Glutamatergic neuron (in vitro differentiated cells): ENCODE measurements around the gene SERPINB4. TPM values are rescaled to one million over a fixed set of nuclear protein-coding genes. Genes with fewer than 3 reads are reported as not detected.
"Not testable (repeated sequence)": the region's sequence is repeated elsewhere in the genome, so short reads cannot be mapped to it uniquely, and the experiment has no call there.

Experiments used
- DNase-seq: peaks from one replicate; pipeline ENCODE4 v3.0.0; 2022
- H3K27ac Mint-ChIP-seq: one replicate; pipeline ENCODE4 v1.8.0; 2020; ENCODE audit warnings: mild to moderate bottlenecking, mixed read lengths, inconsistent platforms; ENCODE audit not compliant: unreplicated experiment
- H3K27me3 Mint-ChIP-seq: one replicate; pipeline ENCODE4 v1.8.0; 2020; ENCODE audit warnings: mild to moderate bottlenecking, moderate library complexity, mixed read lengths, inconsistent platforms; ENCODE audit not compliant: unreplicated experiment
- H3K36me3 Mint-ChIP-seq: one replicate; pipeline ENCODE4 v1.8.0; 2020; ENCODE audit warnings: mild to moderate bottlenecking, mixed read lengths, inconsistent platforms; ENCODE audit not compliant: unreplicated experiment
- H3K4me1 Mint-ChIP-seq: one replicate; pipeline ENCODE4 v1.8.0; 2020; ENCODE audit warnings: mild to moderate bottlenecking, low read depth, mixed read lengths, inconsistent platforms; ENCODE audit not compliant: unreplicated experiment
- H3K4me3 Mint-ChIP-seq: one replicate; pipeline ENCODE4 v1.8.0; 2020; ENCODE audit warnings: mild to moderate bottlenecking, mixed read lengths, inconsistent platforms; ENCODE audit not compliant: unreplicated experiment
- H3K9me3 Mint-ChIP-seq: one replicate; pipeline ENCODE4 v1.8.0; 2020; ENCODE audit warnings: mild to moderate bottlenecking, moderate library complexity, mixed read lengths, inconsistent platforms; ENCODE audit not compliant: unreplicated experiment
- long read RNA-seq: library from polyadenylated mRNA; unstranded; transcript quantifications from one replicate; pipeline ENCODE4 v2.0.0, GENCODE V29; 2020; ENCODE audit not compliant: unreplicated experiment
- total RNA-seq: library from RNA; stranded (reverse); fragmentation: NEBNext Ultra II Directional; extraction: Animal tissue kit (Norgen Biotek cat#: 25700); gene quantifications from one replicate; pipeline ENCODE4 v1.2.1, GENCODE V29; 2021; ENCODE audit not compliant: unreplicated experiment
- TF ChIP-seq, protein P1 (sequence below): fragments of 200-600 bp; sonication (generic); IDR thresholded peaks from one replicate; pipeline ENCODE4 v1.5.0; 2021; ENCODE audit not compliant: partially characterized antibody, unreplicated experiment

SERPINB4 gene
- not detected for total RNA-seq
- long read RNA-seq: 0 reads

DNA sequence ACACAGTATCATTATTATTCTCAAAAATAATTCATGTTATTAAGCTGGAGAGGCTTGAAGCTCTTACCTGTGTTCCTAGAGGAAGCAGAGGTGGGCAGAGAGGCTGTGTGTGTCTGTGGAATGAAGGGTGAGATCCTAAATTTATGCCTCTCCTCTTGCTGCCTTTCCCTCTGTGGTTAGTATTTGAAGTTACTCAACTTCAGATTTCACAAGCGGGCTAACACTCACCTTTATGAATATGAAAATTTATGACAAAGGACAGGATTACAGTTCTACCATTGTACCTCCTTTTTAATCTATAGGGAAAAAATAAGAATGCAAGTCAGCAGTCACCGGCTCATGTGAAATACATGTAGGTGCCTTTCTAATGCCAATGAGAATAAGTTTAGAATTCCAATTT, at the start of gene SERPINB4:
SERPINB4 (minus strand) TSS at position 115 of the 400 bp plus-strand sequence. CDS start 679 bp downstream, outside the sequence.
- H3K4me1 Mint-ChIP-seq: not testable (repeated sequence)

DNA sequence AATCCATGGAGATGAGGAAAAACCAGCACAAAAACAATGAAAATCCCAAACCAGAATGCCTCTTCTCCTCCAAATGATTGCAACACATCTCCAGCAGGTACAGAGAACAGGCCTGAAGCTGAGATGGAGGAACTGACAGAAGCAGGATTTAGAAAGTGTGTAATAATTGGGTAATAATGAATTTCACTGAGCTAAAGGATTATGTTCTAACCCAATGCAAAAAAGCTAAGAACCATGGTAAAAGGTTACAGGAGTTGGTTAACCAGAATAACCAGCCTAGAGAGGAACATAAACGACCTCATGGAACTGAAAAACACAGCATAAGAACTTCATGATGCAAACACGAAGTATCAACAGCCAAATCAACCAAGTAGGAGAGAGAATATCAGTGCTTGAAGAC, 45.0 kb upstream of the SERPINB4 start:
- H3K4me1 Mint-ChIP-seq: no peaks in the 10 kb centered on the region
- peaks cover 1% of the 10 kb centered on the region for H3K9me3 Mint-ChIP-seq
- no peak for DNase-seq
- H3K4me3 Mint-ChIP-seq: no peak overlapping the region
- peaks cover 5% of the 10 kb centered on the region for H3K36me3 Mint-ChIP-seq
- no peaks in the 10 kb centered on the region for H3K27me3 Mint-ChIP-seq
- H3K27ac Mint-ChIP-seq: no peak overlapping the region
- TF ChIP-seq, protein P1, sequence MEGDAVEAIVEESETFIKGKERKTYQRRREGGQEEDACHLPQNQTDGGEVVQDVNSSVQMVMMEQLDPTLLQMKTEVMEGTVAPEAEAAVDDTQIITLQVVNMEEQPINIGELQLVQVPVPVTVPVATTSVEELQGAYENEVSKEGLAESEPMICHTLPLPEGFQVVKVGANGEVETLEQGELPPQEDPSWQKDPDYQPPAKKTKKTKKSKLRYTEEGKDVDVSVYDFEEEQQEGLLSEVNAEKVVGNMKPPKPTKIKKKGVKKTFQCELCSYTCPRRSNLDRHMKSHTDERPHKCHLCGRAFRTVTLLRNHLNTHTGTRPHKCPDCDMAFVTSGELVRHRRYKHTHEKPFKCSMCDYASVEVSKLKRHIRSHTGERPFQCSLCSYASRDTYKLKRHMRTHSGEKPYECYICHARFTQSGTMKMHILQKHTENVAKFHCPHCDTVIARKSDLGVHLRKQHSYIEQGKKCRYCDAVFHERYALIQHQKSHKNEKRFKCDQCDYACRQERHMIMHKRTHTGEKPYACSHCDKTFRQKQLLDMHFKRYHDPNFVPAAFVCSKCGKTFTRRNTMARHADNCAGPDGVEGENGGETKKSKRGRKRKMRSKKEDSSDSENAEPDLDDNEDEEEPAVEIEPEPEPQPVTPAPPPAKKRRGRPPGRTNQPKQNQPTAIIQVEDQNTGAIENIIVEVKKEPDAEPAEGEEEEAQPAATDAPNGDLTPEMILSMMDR: no peak

More for the DNA sequence above, at the start of gene SERPINB4:
- not testable (repeated sequence) for DNase-seq, H3K36me3 Mint-ChIP-seq, H3K4me3 Mint-ChIP-seq, H3K27me3 Mint-ChIP-seq, H3K27ac Mint-ChIP-seq, H3K9me3 Mint-ChIP-seq

DNA sequence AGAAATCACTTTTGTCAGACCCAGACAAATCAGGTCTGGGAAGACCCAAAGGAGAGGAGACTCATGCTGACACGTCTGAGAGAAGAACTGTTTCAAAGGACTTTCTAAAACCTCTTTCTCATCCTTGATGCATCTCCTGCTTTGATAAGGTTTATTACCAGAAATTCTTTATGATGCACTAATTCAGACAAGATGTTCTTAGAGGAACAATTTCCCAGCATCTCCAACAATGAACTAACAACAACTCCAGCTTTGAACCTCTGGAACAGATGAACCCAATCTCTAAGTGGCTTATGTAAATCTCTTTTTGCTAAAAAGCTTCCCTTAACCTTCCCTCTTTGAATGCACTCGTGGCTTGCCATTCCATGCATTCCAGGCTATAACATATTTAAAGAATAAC, 42.8 kb upstream of the SERPINB4 start:
- peaks cover 5% of the 10 kb centered on the region for H3K36me3 Mint-ChIP-seq
- no peaks in the 10 kb centered on the region for H3K4me1 Mint-ChIP-seq
- peaks cover 3% of the 10 kb centered on the region for H3K9me3 Mint-ChIP-seq
- TF ChIP-seq, protein P1: no peak
- no peak overlapping the region for H3K27ac Mint-ChIP-seq
- H3K27me3 Mint-ChIP-seq: no peaks in the 10 kb centered on the region
- no peak overlapping the region for H3K4me3 Mint-ChIP-seq
- no peak for DNase-seq

DNA sequence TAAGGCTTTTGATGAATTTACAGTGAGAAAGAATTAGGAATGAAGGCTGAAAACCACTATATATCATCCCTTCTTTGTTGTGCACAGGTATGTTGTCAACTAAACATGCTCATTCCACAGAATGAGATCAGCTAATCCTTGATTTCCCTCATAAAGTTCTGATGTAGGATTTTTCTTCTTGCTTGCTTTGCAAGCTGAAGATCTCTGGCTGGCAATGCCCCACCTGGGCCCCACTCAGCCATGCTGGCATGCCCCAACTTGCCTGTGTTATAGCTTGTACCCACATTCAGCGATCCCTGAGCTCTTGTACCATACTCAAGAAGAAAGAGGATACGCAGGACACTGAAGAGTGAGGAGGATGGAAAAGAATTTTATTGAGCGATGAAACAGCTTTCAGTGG, 40.7 kb upstream of the SERPINB4 start:
- no peak for DNase-seq
- Mint-ChIP-seq H3K9me3 (peaks cover 3% of the 10 kb centered on the region), H3K27me3 (no peaks in the 10 kb centered on the region), H3K4me3 (no peak overlapping the region), H3K36me3 (no peaks in the 10 kb centered on the region), H3K4me1 (no peaks in the 10 kb centered on the region), H3K27ac (no peak overlapping the region)
- TF ChIP-seq, protein P1: no peak

DNA sequence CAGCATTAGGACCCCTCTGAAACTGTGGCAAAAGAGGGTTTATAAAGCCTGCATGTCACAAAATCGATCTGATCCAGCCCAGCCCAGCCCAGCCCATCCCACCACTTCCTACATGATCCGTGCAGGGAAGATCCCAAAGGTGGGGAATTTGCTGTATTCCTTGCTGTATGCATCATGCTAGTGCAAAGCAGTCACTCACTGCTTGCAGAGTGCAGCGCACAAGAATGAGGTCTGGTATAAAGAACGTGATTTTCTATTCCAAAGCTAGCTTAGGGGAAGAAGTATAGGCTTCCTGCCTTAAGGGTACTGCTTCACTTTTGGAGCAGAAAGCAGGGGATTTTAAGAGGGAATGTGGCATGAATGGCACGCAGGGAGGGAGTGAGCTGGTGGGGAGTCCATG, 39.8 kb upstream of the SERPINB4 start:
- Mint-ChIP-seq H3K9me3 (peaks cover 3% of the 10 kb centered on the region), H3K4me1 (no peaks in the 10 kb centered on the region), H3K36me3 (no peaks in the 10 kb centered on the region), H3K27me3 (no peaks in the 10 kb centered on the region), H3K4me3 (no peak overlapping the region), H3K27ac (no peak overlapping the region)
- TF ChIP-seq, protein P1: no peak
- DNase-seq: no peak
